Kidney epithelial cell (primary cell): ENCODE measurements around the gene LCK. TPM values are rescaled to one million over a fixed set of nuclear protein-coding genes. Genes with fewer than 3 reads are reported as not detected.
A peak's percentile ranks its signal among the peaks of the same experiment; 100 is the strongest.

ENCODE experiments used
- DNase-seq: peaks from one replicate; pipeline ENCODE4 v3.0.0-alpha.2; 2010; ENCODE audit warnings: low read depth
- H3K27me3 ChIP-seq: 2 replicates; pipeline ENCODE4 v1.6.0; 2011; ENCODE audit warnings: low read length; ENCODE audit not compliant: control insufficient read depth, insufficient read depth
- H3K36me3 ChIP-seq: 2 replicates; pipeline ENCODE4 v1.5.1; 2011; ENCODE audit warnings: low read length; ENCODE audit not compliant: control insufficient read depth, insufficient read depth
- H3K4me3 ChIP-seq: 2 replicates; pipeline ENCODE4 v1.5.1; 2011; ENCODE audit warnings: low read depth, mild to moderate bottlenecking, control low read depth, low read length
- CTCF ChIP-seq: IDR thresholded peaks from 2 replicates; pipeline ENCODE4 v1.5.1; 2011; ENCODE audit warnings: mild to moderate bottlenecking, moderate library complexity, low read length, control low read depth, inconsistent platforms; ENCODE audit not compliant: insufficient read depth, poor library complexity, severe bottlenecking
- total RNA-seq: library from RNA; depleted of rRNA; stranded (reverse); fragments of >200 nt; gene quantifications from 2 replicates; pipeline ENCODE4 v1.2.3, GENCODE V29; 2015

LCK gene
- total RNA-seq, 1 donor from 2014 or later, result 6.2 TPM

- H3K36me3 ChIP-seq, result peaks cover 2% of the 10 kb centered on the region
- TF ChIP-seq CTCF, result no peak
- no peaks in the 10 kb centered on the region for H3K27me3 ChIP-seq
- DNase-seq, result no peak
- H3K4me3 ChIP-seq, result peak overlapping the region; percentile 85
Observed at GRCh38 chr1:32335535-32335789, 84.4 kb downstream of the LCK start.

Other genes with a start within 250 kb of the LCK start
- gene KHDRBS1, start 237.4 kb upstream of the LCK start, total RNA-seq, result 95.8 and 110 TPM in 2 replicates
- gene TMEM39B, start 178.3 kb upstream of the LCK start, total RNA-seq, result 5.2 and 5.8 TPM in 2 replicates
- gene KPNA6, start 143.2 kb upstream of the LCK start, total RNA-seq, result 46.5 and 47.0 TPM in 2 replicates
- 69.6 and 74.8 TPM in 2 replicates for gene TXLNA, start 71.6 kb upstream of the LCK start, total RNA-seq
- gene CCDC28B, start 50.7 kb upstream of the LCK start, total RNA-seq, result 7.0 and 8.8 TPM in 2 replicates
- gene IQCC, start 45.6 kb upstream of the LCK start, total RNA-seq, result 2.5 and 5.3 TPM in 2 replicates
- not detected in 2 replicates for gene DCDC2B, start 42.2 kb upstream of the LCK start, total RNA-seq
- gene TMEM234, start 28.9 kb upstream of the LCK start, total RNA-seq, result 20.2 and 21.1 TPM in 2 replicates
- 265 and 275 TPM in 2 replicates for gene EIF3I, start 28.9 kb upstream of the LCK start, total RNA-seq
- 2.7 TPM in 1 of 2 replicates, not detected in the other for gene FAM167B, start 4.0 kb upstream of the LCK start, total RNA-seq
- gene HDAC1, start 40.8 kb downstream of the LCK start, total RNA-seq, result 72.3 and 85.7 TPM in 2 replicates
- 184 and 187 TPM in 2 replicates for gene MARCKSL1, start 85.0 kb downstream of the LCK start, total RNA-seq
- gene FAM229A, start 111.2 kb downstream of the LCK start, total RNA-seq, result 3.4 and 7.5 TPM in 2 replicates
- not detected in 2 replicates for gene TSSK3, start 111.3 kb downstream of the LCK start, total RNA-seq
- gene BSDC1, start 143.2 kb downstream of the LCK start, total RNA-seq, result 81.6 and 83.6 TPM in 2 replicates
- gene ZBTB8B, start 213.8 kb downstream of the LCK start, total RNA-seq, result 0.07 and 0.13 TPM in 2 replicates